GM19397 (cell line): ENCODE measurements around the gene MED15.

ENCODE experiments used
- ATAC-seq: cut with Tn5 transposase; IDR thresholded peaks from one replicate; pipeline ENCODE4 v1.9.1; 2021; ENCODE audit warnings: mild to moderate bottlenecking, moderate library complexity; ENCODE audit not compliant: unreplicated experiment

Gene MED15

DNA sequence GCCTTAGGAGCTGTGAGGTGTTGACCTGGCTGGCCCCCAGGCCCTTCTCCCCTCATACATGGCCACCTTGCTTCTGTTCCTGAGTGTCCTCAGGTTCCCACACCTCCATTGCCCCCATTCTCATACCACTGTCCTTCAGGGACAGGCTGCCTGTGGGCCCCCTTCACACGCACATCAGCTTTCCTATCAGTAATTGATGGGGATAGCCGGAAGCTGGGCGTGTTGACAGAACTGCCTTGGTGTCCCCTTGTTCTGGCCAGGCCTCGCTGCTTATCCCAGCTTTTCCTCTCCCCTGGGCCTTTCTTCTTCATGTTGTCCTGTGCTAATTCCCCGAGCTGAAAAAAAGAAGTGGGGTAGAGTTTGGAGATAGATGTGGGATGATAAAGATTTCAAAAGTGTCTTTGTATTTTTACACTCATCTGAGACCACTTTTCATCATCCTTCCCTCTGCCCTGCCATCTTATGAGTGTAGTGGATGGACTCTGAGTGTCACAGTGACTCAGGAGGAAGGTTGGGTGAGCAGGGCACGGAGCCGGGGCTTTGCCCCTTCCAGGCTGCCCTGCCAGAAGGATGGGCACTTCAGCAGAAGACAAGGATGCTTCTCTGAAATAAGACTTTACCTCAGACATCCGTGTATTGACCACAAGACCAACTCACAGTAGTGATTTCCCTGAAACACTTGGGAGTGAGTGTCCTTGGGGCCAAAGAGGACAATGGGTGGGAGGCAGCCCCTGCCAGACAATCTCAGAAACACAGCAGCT is 42.8 kb downstream of the MED15 start:
- ATAC-seq = no peak

DNA sequence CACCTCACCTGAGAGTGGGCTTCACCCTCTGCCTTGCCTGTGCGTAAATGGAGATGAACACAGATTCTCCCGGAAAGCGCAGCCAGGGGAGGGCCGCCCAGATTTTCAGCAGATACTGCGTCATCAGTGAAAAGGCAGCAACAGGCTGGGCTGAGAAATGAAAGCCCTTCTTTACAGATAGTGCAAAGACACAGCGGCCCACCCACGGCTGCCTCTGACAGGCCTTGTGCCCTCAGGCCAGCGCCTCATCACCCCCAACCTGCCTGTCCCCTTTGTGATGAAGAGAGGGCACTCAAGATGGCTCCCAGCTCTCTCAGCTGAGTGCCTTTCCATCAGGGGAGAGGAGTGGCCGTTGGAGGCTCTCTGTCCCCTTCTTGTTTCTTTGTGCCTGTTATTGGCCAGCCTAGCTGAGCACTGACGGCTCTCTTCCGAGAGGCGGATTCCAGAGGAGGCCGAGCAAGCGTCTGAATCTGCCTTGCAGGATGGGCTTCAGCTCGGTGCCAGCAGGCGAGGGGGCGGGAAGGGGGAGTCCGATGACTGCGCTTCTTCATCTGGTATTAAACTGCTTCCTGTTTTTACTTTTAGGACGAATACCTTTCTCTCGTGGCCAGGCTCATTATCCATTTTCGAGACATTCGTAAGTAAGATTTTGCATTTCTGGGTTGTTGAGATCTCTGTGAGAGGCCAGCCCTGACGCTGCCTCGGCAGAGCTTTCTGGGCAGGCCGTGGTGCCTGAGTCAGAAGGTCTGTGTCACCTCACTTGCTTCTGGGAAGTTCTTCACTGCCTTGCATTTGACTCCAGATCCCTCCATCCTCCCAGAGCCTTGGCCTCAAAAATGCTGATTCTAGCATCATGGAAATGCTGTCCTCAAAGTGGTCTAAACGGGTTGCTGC is 43.7 kb downstream of the MED15 start:
- no peak for ATAC-seq

DNA sequence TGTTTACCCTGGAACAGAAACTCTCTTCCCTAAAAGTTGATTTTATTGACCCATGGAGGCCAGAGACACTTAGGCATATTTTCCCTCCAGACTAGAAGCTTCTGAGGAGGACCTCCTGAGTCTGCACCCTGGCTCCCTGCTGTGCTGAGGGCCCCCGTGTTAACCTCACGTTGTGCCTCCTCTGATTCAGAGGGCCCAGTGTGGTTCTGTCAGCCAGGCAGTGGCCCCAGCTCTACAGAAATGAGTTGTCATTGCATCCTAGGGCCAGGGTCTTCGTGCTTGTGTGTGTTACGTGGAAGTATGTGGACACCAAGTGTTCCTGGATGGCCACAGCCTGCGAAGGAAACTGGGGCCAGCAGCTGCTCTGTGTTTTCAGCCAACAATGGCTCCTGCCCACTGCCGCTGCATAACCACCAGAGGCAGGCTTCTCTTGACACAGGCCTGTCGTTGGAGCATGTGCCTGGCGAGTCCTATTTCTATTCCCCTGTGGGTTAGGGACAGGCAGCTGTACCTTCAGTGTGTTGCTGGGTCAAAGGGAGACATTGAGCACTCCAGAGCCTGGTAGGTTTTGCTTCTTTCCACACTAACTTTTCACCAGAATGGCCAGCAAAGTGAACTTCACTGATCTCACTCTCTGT is 44.5 kb downstream of the MED15 start:
- ATAC-seq = no peak

DNA sequence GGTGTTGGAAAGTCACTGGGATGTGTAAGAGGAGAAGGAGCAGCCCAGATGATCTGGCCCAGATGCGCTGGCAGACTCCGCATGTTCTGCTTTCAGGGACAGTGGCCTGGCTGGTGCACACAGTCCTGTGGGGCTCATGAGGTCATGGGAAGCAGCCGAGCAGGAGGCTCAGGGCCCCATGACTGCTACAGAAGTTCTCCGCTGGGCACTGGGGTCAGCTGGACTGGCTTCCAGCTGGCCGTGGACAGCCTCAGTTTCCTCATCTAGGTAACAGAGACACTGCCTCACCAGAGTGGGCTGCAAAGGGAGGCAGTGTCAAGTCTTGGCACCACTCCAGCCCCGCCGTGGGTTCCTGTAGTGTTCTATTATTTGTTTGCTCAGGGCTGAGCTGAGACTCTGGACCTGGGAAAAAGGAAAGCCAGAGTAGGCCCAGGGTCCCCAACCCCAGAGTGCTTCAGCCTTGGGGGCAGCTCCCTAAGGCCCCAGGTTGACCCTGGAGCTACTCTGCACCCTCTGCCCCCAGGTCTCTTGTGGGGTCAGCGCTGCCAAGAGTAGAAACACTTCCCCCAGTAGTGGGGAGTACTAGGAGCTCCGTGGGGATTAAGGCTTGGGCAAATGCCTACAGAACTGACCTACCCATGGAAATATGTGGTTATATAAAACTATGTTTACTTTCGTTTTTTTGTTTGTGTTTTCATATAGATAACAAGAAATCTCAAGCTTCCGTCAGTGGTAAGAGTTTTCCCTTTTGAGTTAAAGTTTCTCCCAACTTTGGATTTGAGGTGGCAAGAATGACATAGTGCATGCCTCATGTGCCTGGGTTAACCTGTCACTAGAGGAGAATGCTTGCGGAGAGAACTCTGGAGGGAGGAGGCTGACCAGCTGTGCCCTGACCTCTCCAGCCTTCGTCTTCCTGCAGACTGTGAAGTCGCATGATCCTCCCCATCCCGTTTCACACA is 45.3 kb downstream of the MED15 start:
- no peak for ATAC-seq

DNA sequence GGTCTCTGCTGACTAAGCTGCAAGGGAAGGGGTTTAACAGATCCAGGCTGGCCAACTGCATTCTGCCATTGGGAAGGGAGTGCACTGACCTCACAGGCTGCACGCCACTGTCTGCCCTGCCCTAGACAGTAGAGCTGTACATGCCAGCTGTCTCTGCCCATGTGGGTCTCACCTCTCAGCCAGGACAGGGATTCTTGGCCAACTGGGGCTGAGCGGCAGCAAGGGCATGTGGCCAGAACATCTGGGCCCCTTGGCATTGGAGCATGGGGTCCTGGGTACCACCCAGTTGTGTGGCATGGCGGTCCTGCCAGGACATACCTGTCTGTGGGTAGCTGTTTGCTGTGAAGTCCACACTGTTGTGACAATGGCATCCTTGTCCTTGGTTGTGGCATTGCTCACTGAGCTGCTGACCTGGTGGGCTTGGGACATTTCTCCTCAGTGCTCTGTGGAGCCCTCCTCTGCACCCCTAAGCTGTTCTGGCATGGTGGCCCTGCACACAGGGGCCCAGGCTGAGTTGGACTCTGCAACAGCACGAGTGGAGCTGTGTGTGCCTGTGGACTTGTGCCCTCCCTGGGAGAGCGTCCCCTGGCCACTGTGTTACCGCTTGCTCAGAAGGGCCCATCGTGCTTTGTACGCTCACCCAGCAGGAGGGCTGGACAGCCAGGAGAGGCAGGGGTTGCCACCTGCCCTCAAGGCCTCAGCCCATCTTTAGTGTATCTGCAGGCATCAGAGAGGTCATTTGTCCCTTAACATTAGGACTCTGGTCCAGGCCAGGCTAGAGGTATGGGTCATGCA is 46.7 kb downstream of the MED15 start:
- ATAC-seq = no peak

DNA sequence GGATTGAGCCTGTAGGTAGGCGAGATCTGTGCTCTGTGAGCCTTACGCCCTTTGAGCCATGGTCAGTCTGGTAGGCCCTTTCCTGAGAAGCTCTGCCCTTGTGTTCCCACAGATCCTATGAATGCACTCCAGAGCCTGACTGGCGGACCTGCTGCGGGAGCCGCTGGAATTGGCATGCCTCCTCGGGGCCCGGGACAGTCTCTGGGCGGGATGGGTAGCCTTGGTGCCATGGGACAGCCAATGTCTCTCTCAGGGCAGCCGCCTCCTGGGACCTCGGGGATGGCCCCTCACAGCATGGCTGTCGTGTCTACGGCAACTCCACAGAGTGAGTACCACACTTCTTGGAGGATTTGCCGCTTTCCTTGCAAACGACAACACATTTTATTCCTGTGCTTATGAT is 47.4 kb downstream of the MED15 start:
- no peak for ATAC-seq

DNA sequence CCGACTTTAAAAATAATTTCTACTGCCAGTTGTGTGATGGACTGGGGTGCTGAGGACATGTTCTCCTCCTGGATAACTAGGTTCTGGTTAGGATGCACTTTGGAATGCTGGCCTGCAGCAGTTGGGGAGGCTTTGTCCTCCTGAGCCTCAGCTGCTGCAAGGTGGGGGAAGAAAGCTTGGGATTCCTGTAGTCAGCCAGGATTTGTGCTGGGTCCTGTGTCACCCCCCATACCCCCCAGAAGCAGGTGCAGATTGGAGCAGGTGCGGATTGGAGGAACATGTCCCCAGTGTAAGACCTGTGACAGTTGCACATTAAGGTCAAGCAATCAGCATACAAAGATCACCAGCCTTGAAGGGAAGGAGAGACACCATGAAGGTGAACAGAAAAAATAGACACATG is 51.1 kb downstream of the MED15 start:
- ATAC-seq = no peak

DNA sequence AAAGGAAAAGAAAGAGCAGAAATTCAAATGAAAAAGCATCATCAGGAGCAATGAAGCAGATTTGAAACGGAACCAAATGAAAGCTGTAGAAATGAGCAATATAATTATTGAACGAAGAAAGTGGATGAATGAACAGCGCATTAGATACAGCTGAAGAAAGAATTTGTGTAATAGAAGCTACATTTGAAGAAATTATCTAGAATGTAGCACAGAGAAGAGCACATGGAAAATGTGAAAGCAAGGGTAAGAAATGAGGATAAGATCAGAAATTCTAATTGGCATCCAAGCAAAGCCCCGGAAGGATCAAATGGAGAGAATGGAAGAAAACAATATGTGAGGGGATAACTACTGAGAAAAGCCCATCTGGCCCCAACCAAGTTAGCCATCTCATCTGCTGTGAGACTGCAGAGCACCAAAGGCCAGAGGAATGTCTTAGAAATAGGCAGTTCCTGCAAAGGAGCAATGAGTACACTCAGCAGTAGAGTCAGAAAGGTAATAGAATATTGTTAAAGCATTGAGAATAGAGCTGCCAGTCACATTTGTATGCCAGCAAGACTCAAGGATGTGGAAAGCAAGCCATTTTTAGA is 51.9 kb downstream of the MED15 start:
- ATAC-seq = no peak

DNA sequence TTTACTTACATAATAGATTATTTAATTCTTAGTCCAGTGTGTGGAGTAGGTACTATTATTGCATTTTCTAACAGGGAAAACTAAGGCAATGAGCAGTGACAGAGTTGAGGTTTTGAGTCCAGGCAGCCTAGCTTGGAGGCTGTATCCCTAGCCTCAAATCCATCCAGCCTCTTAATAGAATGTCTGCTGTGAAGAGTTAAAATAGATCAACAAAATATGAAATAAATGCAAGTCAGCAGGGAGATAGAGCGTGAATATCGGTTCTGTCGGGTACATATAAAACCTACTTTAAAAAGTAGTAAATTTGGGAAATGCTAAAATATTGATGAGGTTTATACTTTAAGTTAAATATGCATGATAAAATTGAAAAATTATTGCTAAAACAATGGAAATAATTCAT is 53.3 kb downstream of the MED15 start:
- ATAC-seq = no peak

DNA sequence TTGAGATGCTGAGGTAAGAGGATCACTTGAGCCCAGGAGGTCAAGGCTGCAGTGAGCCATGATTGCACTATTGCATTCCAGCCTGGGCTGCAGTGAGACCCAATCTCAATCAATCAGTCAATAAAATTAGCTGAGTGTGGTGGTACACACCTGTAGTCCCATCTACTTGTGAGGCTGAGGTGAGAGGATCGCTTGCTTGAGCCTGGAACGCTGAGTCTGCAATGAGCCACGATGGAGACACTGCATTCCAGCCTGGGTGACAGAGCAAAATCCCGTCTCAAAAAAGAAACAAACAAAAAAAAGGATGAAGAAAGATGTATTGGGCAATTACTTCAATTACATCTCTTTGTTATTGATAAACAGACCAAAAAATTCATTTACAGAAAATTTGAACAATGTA is 54.5 kb downstream of the MED15 start:
- no peak for ATAC-seq

DNA sequence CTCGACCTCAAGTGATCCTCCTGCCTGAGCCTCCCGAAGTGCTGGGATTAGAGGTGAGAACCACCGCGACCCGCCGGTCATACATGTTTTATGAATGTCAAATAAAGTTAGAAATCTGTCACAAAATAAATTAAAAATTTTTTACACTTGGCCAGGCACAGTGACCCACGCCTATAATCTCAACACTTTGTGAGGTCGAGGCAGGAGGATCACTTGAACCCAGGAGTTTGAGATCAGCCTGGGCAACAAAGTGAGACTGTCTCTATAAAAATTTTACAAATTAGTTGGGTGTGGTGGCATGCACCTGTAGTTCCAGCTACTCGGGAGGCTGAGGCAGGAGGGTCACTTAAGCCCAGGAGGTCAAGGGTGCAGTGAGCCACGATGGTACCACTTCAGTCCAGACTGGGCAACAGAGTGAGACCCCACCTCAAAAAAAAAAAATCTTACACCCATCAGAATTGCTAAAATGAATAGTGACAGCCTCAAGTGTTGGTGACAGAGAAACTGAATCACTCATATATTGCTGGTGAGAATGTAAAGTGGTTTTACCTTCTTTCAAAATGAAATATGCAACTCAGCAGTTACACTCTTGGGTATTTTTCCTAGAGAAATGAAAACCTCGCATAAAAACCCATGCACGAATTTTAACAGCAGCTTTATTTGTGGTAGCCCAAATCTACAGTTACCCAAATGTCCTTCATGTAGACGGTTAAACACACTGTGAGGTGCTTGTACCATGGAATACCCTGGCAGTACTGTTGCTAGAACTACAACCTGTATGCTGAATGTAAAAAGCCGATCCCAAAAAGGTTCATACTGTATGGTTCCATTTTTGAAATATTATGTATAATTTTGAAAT is 55.4 kb downstream of the MED15 start:
- no peak for ATAC-seq

DNA sequence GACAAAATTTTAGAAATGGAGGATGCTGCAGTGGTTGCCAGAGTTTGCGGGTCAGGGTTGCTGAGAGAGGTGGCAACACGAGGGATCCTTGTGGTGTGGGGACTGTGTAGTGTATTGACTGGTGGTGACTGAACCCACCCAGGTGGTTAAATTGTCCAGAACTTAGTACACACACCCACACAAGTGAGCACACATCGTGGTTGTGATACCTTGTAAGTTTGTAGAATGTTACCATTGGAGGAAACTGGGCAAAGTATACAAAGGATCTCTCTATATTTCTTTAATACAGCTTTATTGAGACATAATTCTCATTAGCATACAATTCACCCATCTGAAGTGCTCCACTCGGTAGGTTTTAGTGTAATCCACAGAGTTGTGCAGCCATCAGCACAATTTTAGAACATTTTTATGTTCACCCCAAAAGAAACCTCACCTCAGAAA is 56.1 kb downstream of the MED15 start:
- ATAC-seq = no peak

DNA sequence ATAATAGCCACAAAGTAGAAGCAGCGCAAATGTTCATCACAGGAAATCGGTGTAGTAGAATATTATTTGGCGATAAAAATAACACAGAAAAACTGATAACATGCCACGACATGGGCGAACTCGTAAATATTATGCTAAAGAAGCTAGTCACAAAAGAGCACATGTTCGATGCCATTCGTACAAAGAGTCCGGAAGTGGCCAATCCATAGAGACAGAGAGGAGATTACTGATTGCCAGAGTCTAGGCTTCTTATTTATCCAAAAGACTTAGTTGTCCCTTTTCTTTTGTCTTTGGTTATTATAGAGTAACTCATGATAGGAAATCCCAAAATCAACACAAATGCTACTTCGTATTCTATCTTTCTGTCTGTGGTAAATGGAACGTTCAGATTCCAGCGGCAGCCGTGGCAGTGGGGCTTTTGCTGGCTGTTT is 56.5 kb downstream of the MED15 start:
- no peak for ATAC-seq

DNA sequence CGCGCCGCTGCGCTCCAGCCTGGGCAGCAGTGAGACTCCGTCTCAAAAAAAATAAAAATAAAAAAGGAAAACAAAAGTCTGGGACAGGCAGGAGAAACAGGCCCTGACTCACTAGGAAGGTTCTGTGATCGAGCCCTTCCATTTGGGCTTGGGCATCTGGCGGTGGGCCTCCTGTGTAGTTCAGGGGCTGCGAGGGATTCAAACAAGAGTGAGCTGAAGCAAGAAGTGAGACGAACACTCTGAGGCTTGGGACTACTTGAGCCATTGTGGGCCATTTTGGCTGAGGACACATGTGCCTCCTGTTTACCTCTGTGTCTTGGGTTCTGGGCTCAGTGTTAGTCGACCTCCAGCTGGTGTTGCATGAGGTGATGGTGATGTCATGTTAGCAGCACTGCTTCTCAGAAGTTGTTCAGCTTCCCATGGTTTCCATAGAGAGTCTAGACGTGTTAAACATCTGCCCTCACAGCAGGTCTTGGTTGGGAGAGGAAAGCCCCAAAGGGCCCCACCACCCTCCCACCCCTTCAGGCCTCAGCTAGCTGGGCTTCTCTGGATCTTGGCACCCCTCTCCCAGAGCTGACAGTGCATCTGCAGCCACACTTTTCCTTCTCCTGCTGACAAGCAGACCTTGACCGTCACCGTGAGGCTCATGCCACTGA is 57.8 kb downstream of the MED15 start:
- no peak for ATAC-seq

DNA sequence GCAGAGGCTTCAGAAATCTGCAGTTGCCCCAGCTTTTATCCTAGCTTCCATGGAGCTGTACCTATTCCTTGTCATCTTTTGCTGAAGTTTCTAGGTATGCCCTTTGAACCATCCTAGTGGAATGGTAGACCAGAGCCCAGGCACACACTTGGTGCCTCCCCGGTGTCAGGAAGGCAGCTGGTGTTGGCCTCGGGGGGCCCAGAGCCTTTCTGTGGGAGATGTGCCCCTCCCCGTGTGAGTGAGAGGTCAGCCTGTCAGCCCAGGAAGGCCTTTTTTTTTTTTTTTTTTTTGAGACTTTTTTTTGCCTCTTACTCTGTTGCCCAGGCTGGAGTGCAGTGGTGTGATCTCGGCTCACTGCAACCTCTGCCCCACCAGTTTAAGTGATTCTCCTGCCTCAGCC is 58.4 kb downstream of the MED15 start:
- ATAC-seq = no peak

DNA sequence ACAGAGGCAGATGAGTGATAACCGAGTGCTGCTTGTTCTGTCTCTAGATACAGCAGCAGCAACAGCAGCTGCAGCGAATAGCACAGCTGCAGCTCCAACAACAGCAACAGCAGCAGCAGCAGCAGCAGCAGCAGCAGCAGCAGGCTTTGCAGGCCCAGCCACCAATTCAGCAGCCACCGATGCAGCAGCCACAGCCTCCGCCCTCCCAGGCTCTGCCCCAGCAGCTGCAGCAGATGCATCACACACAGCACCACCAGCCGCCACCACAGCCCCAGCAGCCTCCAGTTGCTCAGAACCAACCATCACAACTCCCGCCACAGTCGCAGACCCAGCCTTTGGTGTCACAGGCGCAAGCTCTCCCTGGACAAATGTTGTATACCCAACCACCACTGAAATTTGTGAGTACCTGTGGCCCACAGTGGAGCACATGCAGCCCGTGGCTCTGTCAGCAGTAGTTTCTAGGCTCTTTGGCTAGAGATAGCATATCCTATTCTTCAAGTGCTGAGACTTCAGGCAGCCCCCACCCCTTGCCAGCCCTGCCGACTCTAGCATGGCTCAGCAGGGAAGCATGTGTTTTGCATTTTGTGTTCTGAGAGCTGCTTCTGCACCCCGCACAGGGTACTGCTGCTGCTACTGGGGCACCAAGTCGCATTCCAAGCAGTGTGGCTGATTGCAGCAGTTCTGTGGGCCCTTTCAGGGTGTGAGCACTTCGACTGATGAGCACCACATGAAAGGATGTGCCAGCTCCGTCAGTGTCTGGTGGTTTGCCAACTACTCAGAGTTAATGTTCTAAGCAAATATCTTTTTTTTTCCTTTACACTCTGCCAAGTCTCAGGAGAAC is 59.2 kb downstream of the MED15 start:
- no peak for ATAC-seq

DNA sequence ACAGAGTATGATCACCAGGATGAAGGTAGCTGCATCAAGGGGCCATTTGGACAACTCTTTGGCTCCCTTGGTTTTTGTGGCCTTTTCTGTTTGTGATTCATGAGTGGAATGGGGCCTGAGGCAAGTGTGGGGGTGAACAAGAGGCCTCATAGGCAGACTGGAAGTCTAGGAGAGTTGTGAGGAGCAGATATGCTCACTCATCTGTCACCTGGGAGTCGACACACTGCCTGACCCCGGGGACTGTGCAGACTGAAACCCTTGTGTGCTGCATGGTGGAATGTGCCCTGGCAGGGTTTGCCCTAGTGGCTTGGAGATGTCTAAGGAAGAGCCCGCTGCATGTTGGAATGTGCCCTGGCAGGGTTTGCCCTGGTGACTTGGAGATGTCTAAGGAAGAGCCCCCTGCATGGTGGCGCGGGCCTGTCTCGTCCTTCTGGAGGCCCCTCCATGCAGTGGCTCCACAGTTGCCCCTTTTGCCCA is 60.0 kb downstream of the MED15 start:
- no peak for ATAC-seq
